ENCODE results near the gene BLOC1S5. TPM values are rescaled to one million over a fixed set of nuclear protein-coding genes. Genes with fewer than 3 reads are reported as not detected.

The BLOC1S5 gene
- total RNA-seq, 2 donors from 2014 or later, result 10.8 to 11.7 TPM

GRCh38 chr6:8088886-8089285 lies 24.7 kb upstream of the BLOC1S5 start:
- H3K9me3 ChIP-seq (ENCODE audit: control insufficient read depth, low read length, poor library complexity, severe bottlenecking), result no peaks in the 10 kb centered on the region
- H3K36me3 Mint-ChIP-seq (ENCODE audit: low read depth), result peaks cover 21% of the 10 kb centered on the region
- H3K27me3 Mint-ChIP-seq, result no peaks in the 10 kb centered on the region
- ATAC-seq (no peak), DNase-seq (no peak)
- no peak overlapping the region for H3K4me3 Mint-ChIP-seq
- H3K4me1 Mint-ChIP-seq, result peaks cover 5% of the 10 kb centered on the region
- no peak overlapping the region for H3K27ac Mint-ChIP-seq

- Mint-ChIP-seq H3K36me3 (ENCODE audit: low read depth) (peaks cover 23% of the 10 kb centered on the region), H3K27ac (no peak overlapping the region), H3K27me3 (no peaks in the 10 kb centered on the region), H3K4me1 (peaks cover 5% of the 10 kb centered on the region), H3K4me3 (no peak overlapping the region)
- DNase-seq, result no peak
- ATAC-seq, result no peak
- H3K9me3 ChIP-seq (ENCODE audit: control insufficient read depth, low read length, poor library complexity, severe bottlenecking), result no peaks in the 10 kb centered on the region
Observed at GRCh38 chr6:8087870-8088754, 23.9 kb upstream of the BLOC1S5 start.

- H3K4me1 Mint-ChIP-seq, result peaks cover 6% of the 10 kb centered on the region
- no peaks in the 10 kb centered on the region for H3K27me3 Mint-ChIP-seq
- no peaks in the 10 kb centered on the region for H3K9me3 ChIP-seq (ENCODE audit: control insufficient read depth, low read length, poor library complexity, severe bottlenecking)
- DNase-seq (no peak), ATAC-seq (no peak)
- peaks cover 23% of the 10 kb centered on the region for H3K36me3 Mint-ChIP-seq (ENCODE audit: low read depth)
- H3K4me3 Mint-ChIP-seq, result no peak overlapping the region
- peak overlapping the region; percentile 69 for H3K27ac Mint-ChIP-seq
Observed at GRCh38 chr6:8086755-8087306, 22.6 kb upstream of the BLOC1S5 start.

GRCh38 chr6:8085053-8085511 lies 20.9 kb upstream of the BLOC1S5 start:
- H3K27ac Mint-ChIP-seq, result no peak overlapping the region
- H3K36me3 Mint-ChIP-seq (ENCODE audit: low read depth), result peaks cover 22% of the 10 kb centered on the region
- H3K4me3 Mint-ChIP-seq, result no peak overlapping the region
- no peak for DNase-seq
- H3K27me3 Mint-ChIP-seq, result no peaks in the 10 kb centered on the region
- ATAC-seq, result no peak
- H3K4me1 Mint-ChIP-seq, result peaks cover 6% of the 10 kb centered on the region
- H3K9me3 ChIP-seq (ENCODE audit: control insufficient read depth, low read length, poor library complexity, severe bottlenecking), result no peaks in the 10 kb centered on the region

GRCh38 chr6:8084586-8084985 lies 20.4 kb upstream of the BLOC1S5 start:
- no peaks in the 10 kb centered on the region for H3K9me3 ChIP-seq (ENCODE audit: control insufficient read depth, low read length, poor library complexity, severe bottlenecking)
- DNase-seq (no peak), ATAC-seq (no peak)
- Mint-ChIP-seq H3K4me1 (peaks cover 6% of the 10 kb centered on the region), H3K27me3 (no peaks in the 10 kb centered on the region), H3K27ac (no peak overlapping the region), H3K4me3 (no peak overlapping the region), H3K36me3 (ENCODE audit: low read depth) (peaks cover 21% of the 10 kb centered on the region)

- H3K9me3 ChIP-seq (ENCODE audit: control insufficient read depth, low read length, poor library complexity, severe bottlenecking), result no peaks in the 10 kb centered on the region
- Mint-ChIP-seq H3K4me3 (no peak overlapping the region), H3K27ac (no peak overlapping the region), H3K36me3 (ENCODE audit: low read depth) (peaks cover 13% of the 10 kb centered on the region), H3K4me1 (peaks cover 6% of the 10 kb centered on the region), H3K27me3 (no peaks in the 10 kb centered on the region)
- DNase-seq (no peak), ATAC-seq (no peak)
Observed at GRCh38 chr6:8082954-8083858, 19.0 kb upstream of the BLOC1S5 start.

- H3K27ac Mint-ChIP-seq, result no peak overlapping the region
Observed at GRCh38 chr6:8082572-8082953, 18.4 kb upstream of the BLOC1S5 start.

GRCh38 chr6:8080362-8081151 lies 16.4 kb upstream of the BLOC1S5 start:
- Mint-ChIP-seq H3K36me3 (ENCODE audit: low read depth) (peaks cover 7% of the 10 kb centered on the region), H3K27ac (no peak overlapping the region), H3K27me3 (no peaks in the 10 kb centered on the region), H3K4me3 (no peak overlapping the region), H3K4me1 (peaks cover 5% of the 10 kb centered on the region)
- ATAC-seq, result no peak
- no peaks in the 10 kb centered on the region for H3K9me3 ChIP-seq (ENCODE audit: control insufficient read depth, low read length, poor library complexity, severe bottlenecking)
- no peak for DNase-seq

More at GRCh38 chr6:8082572-8082953, 18.4 kb upstream of the BLOC1S5 start:
- no peak for DNase-seq
- Mint-ChIP-seq H3K4me1 (peaks cover 9% of the 10 kb centered on the region), H3K27me3 (no peaks in the 10 kb centered on the region), H3K4me3 (no peak overlapping the region), H3K36me3 (ENCODE audit: low read depth) (peaks cover 10% of the 10 kb centered on the region)
- no peaks in the 10 kb centered on the region for H3K9me3 ChIP-seq (ENCODE audit: control insufficient read depth, low read length, poor library complexity, severe bottlenecking)
- no peak for ATAC-seq

GRCh38 chr6:8079126-8079525 lies 14.9 kb upstream of the BLOC1S5 start:
- H3K27ac Mint-ChIP-seq, result no peak overlapping the region
- H3K27me3 Mint-ChIP-seq, result no peaks in the 10 kb centered on the region
- no peak overlapping the region for H3K4me3 Mint-ChIP-seq
- ATAC-seq (no peak), DNase-seq (no peak)
- H3K9me3 ChIP-seq (ENCODE audit: control insufficient read depth, low read length, poor library complexity, severe bottlenecking), result no peaks in the 10 kb centered on the region
- H3K4me1 Mint-ChIP-seq, result peaks cover 5% of the 10 kb centered on the region
- peaks cover 7% of the 10 kb centered on the region for H3K36me3 Mint-ChIP-seq (ENCODE audit: low read depth)

- H3K4me1 Mint-ChIP-seq, result peaks cover 5% of the 10 kb centered on the region
Observed at GRCh38 chr6:8077991-8078390, 13.8 kb upstream of the BLOC1S5 start.

GRCh38 chr6:8075704-8076103 lies 11.5 kb upstream of the BLOC1S5 start:
- ATAC-seq (no peak), DNase-seq (no peak)
- no peaks in the 10 kb centered on the region for H3K27me3 Mint-ChIP-seq
- H3K4me1 Mint-ChIP-seq, result peaks cover 3% of the 10 kb centered on the region
- no peak overlapping the region for H3K27ac Mint-ChIP-seq
- no peaks in the 10 kb centered on the region for H3K9me3 ChIP-seq (ENCODE audit: control insufficient read depth, low read length, poor library complexity, severe bottlenecking)
- peaks cover 3% of the 10 kb centered on the region for H3K36me3 Mint-ChIP-seq (ENCODE audit: low read depth)
- H3K4me3 Mint-ChIP-seq, result no peak overlapping the region

More at GRCh38 chr6:8077991-8078390, 13.8 kb upstream of the BLOC1S5 start:
- no peak for ATAC-seq
- DNase-seq, result no peak
- Mint-ChIP-seq H3K4me3 (no peak overlapping the region), H3K27ac (no peak overlapping the region), H3K27me3 (no peaks in the 10 kb centered on the region), H3K36me3 (ENCODE audit: low read depth) (peaks cover 5% of the 10 kb centered on the region)
- H3K9me3 ChIP-seq (ENCODE audit: control insufficient read depth, low read length, poor library complexity, severe bottlenecking), result no peaks in the 10 kb centered on the region

- H3K27ac Mint-ChIP-seq, result no peak overlapping the region
- peaks cover 3% of the 10 kb centered on the region for H3K4me1 Mint-ChIP-seq
- no peak for DNase-seq
- ATAC-seq, result no peak
- H3K27me3 Mint-ChIP-seq, result no peaks in the 10 kb centered on the region
- peaks cover 3% of the 10 kb centered on the region for H3K36me3 Mint-ChIP-seq (ENCODE audit: low read depth)
- H3K9me3 ChIP-seq (ENCODE audit: control insufficient read depth, low read length, poor library complexity, severe bottlenecking), result no peaks in the 10 kb centered on the region
- no peak overlapping the region for H3K4me3 Mint-ChIP-seq
Observed at GRCh38 chr6:8075185-8075584, 11.0 kb upstream of the BLOC1S5 start.

All from T-helper 17 cell (primary cell).